A549 (cell line): ENCODE measurements around the gene OSBPL2. TPM values are rescaled to one million over a fixed set of nuclear protein-coding genes. Genes with fewer than 3 reads are reported as not detected.

Source experiments
- ATAC-seq, 2 experiments: fragments of 200-7000 bp in 1 of 2; fragments of >200 bp in 1 of 2; cut with Nextera tagmentation in 1 of 2; cut with Tn5 transposase in 1 of 2; 3 replicates each; pipeline versions ENCODE4 v1.8.0 to v1.9.1; 2018 to 2020; ENCODE audit warnings: mild to moderate bottlenecking in 1 of 2, moderate library complexity in 1 of 2
- CTCF ChIA-PET: fragments of 300-600 bp; sonication (Branson Sonifier 250); formaldehyde crosslinking; extraction: SDS; loops from one replicate; lab custom pipeline; 2021; ENCODE audit warnings: antibody characterized with exemption, inconsistent platforms; lab: Yijun Ruan, JAX
- POLR2A ChIA-PET: fragments of 350-600 bp; formaldehyde crosslinking; extraction: SDS; loops from one replicate; lab custom pipeline; 2021; ENCODE audit warnings: antibody characterized with exemption, inconsistent platforms; lab: Yijun Ruan, JAX
- DNase-seq, 2 experiments: peaks; one replicate each; pipeline versions ENCODE4 v3.0.0 to v3.0.0-alpha.2; 2011 to 2016; ENCODE audit warnings: low read depth in 1 of 2, low spot score in 1 of 2
- FAIRE-seq: peaks from 2 replicates; lab custom pipeline; 2011; peaks lifted over from hg19 to GRCh38; lab: Jason Lieb, UNC
- H3K27ac ChIP-seq, 2 experiments: fragments of >200 bp; sonication (Bioruptor Twin); formaldehyde crosslinking; 3 replicates each; pipeline ENCODE4 v1.5.1; 2016 to 2017
- H3K4me1 ChIP-seq: fragments of >200 bp; sonication (Bioruptor Twin); formaldehyde crosslinking; 3 replicates; pipeline ENCODE4 v1.6.1; 2016
- H3K4me2 ChIP-seq: fragments of >200 bp; sonication (Bioruptor Twin); formaldehyde crosslinking; 3 replicates; pipeline ENCODE4 v1.6.1; 2016
- H3K4me3 ChIP-seq: fragments of >200 bp; sonication (Bioruptor Twin); formaldehyde crosslinking; 3 replicates; pipeline ENCODE4 v1.5.1; 2016
- H3K9me3 ChIP-seq: fragments of >200 bp; sonication (Bioruptor Twin); formaldehyde crosslinking; 3 replicates; pipeline ENCODE4 v1.6.1; 2016
- BHLHE40 ChIP-seq: IDR thresholded peaks from 2 replicates; pipeline ENCODE4 v1.6.1; 2012; ENCODE audit warnings: low read depth, low read length, inconsistent platforms
- CBX8 ChIP-seq: fragments of 200-600 bp; sonication (generic); IDR thresholded peaks from 2 replicates; pipeline ENCODE4 v1.6.1; 2016
- CHD4 ChIP-seq: fragments of 200-600 bp; sonication (generic); IDR thresholded peaks from 2 replicates; pipeline ENCODE4 v1.6.1; 2016; ENCODE audit warnings: antibody characterized with exemption, mild to moderate bottlenecking, borderline replicate concordance
- HES2 ChIP-seq: fragments of >200 bp; sonication (Bioruptor Twin); formaldehyde crosslinking; IDR thresholded peaks from 2 replicates; pipeline ENCODE4 v1.6.1; 2016
- HEYL ChIP-seq: fragments of 250-450 bp; sonication (Bioruptor Pico); IDR thresholded peaks from 2 replicates; pipeline ENCODE4 v1.8.0; 2021; ENCODE audit warnings: mild to moderate bottlenecking, moderate library complexity
- HOXB13 ChIP-seq: fragments of 250-450 bp; sonication (Bioruptor Pico); IDR thresholded peaks from 2 replicates; pipeline ENCODE4 v1.5.0; 2020; ENCODE audit warnings: low read depth, mild to moderate bottlenecking, moderate library complexity
- HOXB5 ChIP-seq: fragments of 250-450 bp; sonication (Bioruptor Pico); IDR thresholded peaks from 2 replicates; pipeline ENCODE4 v1.5.0; 2020; ENCODE audit warnings: mild to moderate bottlenecking, moderate library complexity
- JUNB ChIP-seq: fragments of >200 bp; sonication (Bioruptor Twin); formaldehyde crosslinking; IDR thresholded peaks from 2 replicates; pipeline ENCODE4 v1.6.1; 2016
- KDM1A ChIP-seq: fragments of 200-600 bp; sonication (generic); IDR thresholded peaks from 2 replicates; pipeline ENCODE4 v1.6.1; 2016; ENCODE audit warnings: low read depth, mild to moderate bottlenecking
- KDM5A ChIP-seq: fragments of 200-600 bp; sonication (generic); IDR thresholded peaks from 2 replicates; pipeline ENCODE4 v1.6.1; 2016; ENCODE audit warnings: antibody characterized with exemption, mild to moderate bottlenecking
- MAFK ChIP-seq: fragments of 450-650 bp; IDR thresholded peaks from 2 replicates; pipeline ENCODE4 v1.6.1; 2014; ENCODE audit not compliant: partially characterized antibody
- MAX ChIP-seq: IDR thresholded peaks from 2 replicates; pipeline ENCODE4 v1.6.1; 2012
- MYC ChIP-seq: IDR thresholded peaks from 2 replicates; pipeline ENCODE4 v1.6.1; 2012; ENCODE audit warnings: mild to moderate bottlenecking, inconsistent platforms, low read length, improper control_type of control experiment, borderline replicate concordance
- NFE2L2 ChIP-seq: fragments of 150-350 bp; conservative IDR thresholded peaks from 2 replicates; pipeline ENCODE4 v1.6.1; 2014; ENCODE audit warnings: low read length
- NPAS2 ChIP-seq: fragments of 250-450 bp; sonication (Bioruptor Pico); IDR thresholded peaks from 2 replicates; pipeline ENCODE4 v1.8.0; 2022; ENCODE audit warnings: mild to moderate bottlenecking, moderate library complexity, borderline replicate concordance
- NR3C1 ChIP-seq: fragments of >200 bp; sonication (Bioruptor Twin); formaldehyde crosslinking; IDR thresholded peaks from 3 replicates; pipeline ENCODE4 v1.6.1; 2017
- POLR2A ChIP-seq: IDR thresholded peaks from 2 replicates; pipeline ENCODE4 v1.6.1; 2012; ENCODE audit warnings: mild to moderate bottlenecking, low read length
- RARB ChIP-seq: fragments of 250-450 bp; sonication (Bioruptor Pico); IDR thresholded peaks from 2 replicates; pipeline ENCODE4 v1.8.0; 2021; ENCODE audit warnings: mild to moderate bottlenecking, moderate library complexity
- RCOR1 ChIP-seq: fragments of 150-350 bp; IDR thresholded peaks from 2 replicates; pipeline ENCODE4 v1.6.1; 2014; ENCODE audit warnings: antibody characterized with exemption, low read length, low read depth
- RNF2 ChIP-seq: fragments of 200-600 bp; sonication (generic); IDR thresholded peaks from 2 replicates; pipeline ENCODE4 v1.6.1; 2016; ENCODE audit warnings: low read depth, mild to moderate bottlenecking, antibody characterized with exemption, moderate library complexity, borderline replicate concordance
- ZNF302 ChIP-seq: fragments of 250-450 bp; sonication (Bioruptor Pico); IDR thresholded peaks from 2 replicates; pipeline ENCODE4 v1.9.0; 2021; ENCODE audit warnings: inconsistent platforms, mild to moderate bottlenecking, moderate library complexity
- WGBS: methylation state at CpG from one replicate; pipeline ENCODE4 v1.1.6; 2017; ENCODE audit errors: missing lambda C conversion rate; 5-methylcytosine and 5-hydroxymethylcytosine counted together
- polyA plus RNA-seq, 4 experiments: library from polyadenylated mRNA; depleted of rRNA in 3 of 4; stranded (reverse); fragments of >200 nt; fragmentation: RNase III in 1 of 4; extraction: RNeasy Plus Mini Kit Qiagen cat#74134 plus additional on column Dnase treatment in 1 of 4; gene quantifications; 2 replicates in 3 of 4; 3 replicates in 1 of 4; pipeline ENCODE4 v1.2.3, GENCODE V29; 2011 to 2017
- TF ChIP-seq, protein P1 (sequence below): fragments of 150-350 bp; IDR thresholded peaks from 2 replicates; pipeline ENCODE4 v1.6.1; 2014; ENCODE audit warnings: low read depth, mild to moderate bottlenecking, low read length

Gene OSBPL2
- polyA plus RNA-seq, 2 of the 4 experiments (the other 2 are of a cell fraction): 14.6 to 14.8 TPM

DNA sequence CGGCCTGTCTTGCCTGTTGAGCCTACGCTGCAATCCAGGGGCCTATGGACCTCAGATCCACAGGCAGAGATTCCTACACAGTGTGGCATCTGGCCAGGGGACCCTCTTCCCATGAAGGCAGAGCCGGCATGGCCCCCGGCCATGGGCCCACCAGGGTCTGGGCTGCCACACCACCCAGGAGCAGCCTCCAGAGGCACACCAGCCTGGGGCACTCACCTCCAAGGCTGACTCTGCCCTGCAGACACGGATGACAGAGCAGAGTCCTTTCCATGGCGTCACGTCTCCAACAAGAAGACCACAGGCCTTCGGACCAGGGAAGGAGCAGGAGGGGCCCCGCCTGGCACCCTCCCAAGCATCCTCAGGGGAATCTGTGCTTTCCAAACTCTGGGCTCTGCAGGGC is 14.8 kb upstream of the OSBPL2 start:
- Histone ChIP-seq H3K4me2 (no peak overlapping the region), H3K27ac (no peak overlapping the region), H3K9me3 (no peaks in the 10 kb centered on the region), H3K4me3 (no peak overlapping the region), H3K4me1 (peaks cover 17% of the 10 kb centered on the region; the same call in 2 of the 3 replicates)
- ChIA-PET CTCF (interaction anchor here (1.2 to 1.9 kb wide), 2 partner anchors 8 to 12 kb away, joined by 3 to 4 read pairs; no protein-coding TSS in a partner anchor), POLR2A (no interaction called here)
- no peak for FAIRE-seq
- DNase-seq: no peak
- ATAC-seq: no peak
- 38% methylated on average over 2 of the region's 9 CpGs for WGBS
- TF ChIP-seq POLR2A: no peak
- TF ChIP-seq JUNB: no peak
- no peak for TF ChIP-seq CHD4
- no peak for TF ChIP-seq RARB (CRISPR knock-in tag)
- no peak for TF ChIP-seq HES2
- TF ChIP-seq RCOR1: no peak
- no peak for TF ChIP-seq HOXB5 (CRISPR knock-in tag)

GRCh38 chr20:62224113-62224855 is 14.0 kb upstream of the OSBPL2 start:
- no peak overlapping the region for H3K4me3 ChIP-seq
- WGBS: 15% methylated on average over 20 of the region's 21 CpGs
- FAIRE-seq (no peak), DNase-seq (no peak), ATAC-seq (no peak)
- POLR2A ChIA-PET: no interaction called here
- H3K27ac ChIP-seq: no peak overlapping the region
- no peak overlapping the region for H3K4me2 ChIP-seq
- H3K4me1 ChIP-seq: peaks cover 13% of the 10 kb centered on the region; the same call in 2 of the 3 replicates
- TF ChIP-seq BHLHE40: no peak
- no peak for TF ChIP-seq RCOR1
- TF ChIP-seq KDM5A: no peak
- no peak for TF ChIP-seq NFE2L2
- H3K9me3 ChIP-seq: no peaks in the 10 kb centered on the region
- CTCF ChIA-PET: interaction anchor here (0.8 to 1.6 kb wide), 4 partner anchors 10 to 186 kb away, joined by 3 to 5 read pairs (median 3); no protein-coding TSS in a partner anchor

DNA sequence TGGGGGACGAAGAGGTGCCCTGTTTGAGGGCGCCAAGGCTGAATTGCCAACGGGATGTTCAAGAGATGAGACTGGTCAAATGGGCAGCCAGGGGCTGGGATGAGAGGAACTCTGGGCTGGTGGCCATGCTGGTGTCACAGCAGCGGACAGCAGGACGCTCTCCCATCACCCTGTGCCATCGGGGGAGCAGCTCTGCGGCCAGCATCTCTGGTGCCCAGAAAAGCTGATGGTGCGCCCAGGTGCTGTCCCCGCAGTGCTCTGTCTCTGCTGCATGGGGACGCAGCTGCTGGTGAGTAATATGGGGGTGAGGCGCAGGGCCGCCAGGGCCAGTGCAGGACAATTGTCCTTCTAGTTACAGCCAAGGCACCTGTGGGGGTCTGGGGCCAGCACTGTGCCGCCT is 13.3 kb upstream of the OSBPL2 start:
- DNase-seq (no peak), FAIRE-seq (no peak), ATAC-seq (no peak)
- Histone ChIP-seq H3K9me3 (no peaks in the 10 kb centered on the region), H3K27ac (no peak overlapping the region), H3K4me3 (no peak overlapping the region), H3K4me2 (no peak overlapping the region), H3K4me1 (peaks cover 7% of the 10 kb centered on the region; the same call in 1 of the 3 replicates)
- 41% methylated on average over 13 of the region's 13 CpGs for WGBS
- TF ChIP-seq, protein P1, sequence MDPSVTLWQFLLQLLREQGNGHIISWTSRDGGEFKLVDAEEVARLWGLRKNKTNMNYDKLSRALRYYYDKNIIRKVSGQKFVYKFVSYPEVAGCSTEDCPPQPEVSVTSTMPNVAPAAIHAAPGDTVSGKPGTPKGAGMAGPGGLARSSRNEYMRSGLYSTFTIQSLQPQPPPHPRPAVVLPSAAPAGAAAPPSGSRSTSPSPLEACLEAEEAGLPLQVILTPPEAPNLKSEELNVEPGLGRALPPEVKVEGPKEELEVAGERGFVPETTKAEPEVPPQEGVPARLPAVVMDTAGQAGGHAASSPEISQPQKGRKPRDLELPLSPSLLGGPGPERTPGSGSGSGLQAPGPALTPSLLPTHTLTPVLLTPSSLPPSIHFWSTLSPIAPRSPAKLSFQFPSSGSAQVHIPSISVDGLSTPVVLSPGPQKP: no peak
- no peak for TF ChIP-seq CBX8
- TF ChIP-seq MAX: no peak
- TF ChIP-seq HOXB13 (CRISPR knock-in tag): no peak
- no peak for TF ChIP-seq MAFK
- TF ChIP-seq ZNF302 (CRISPR knock-in tag): no peak
- no peak for TF ChIP-seq MYC
- no peak for TF ChIP-seq NPAS2 (CRISPR knock-in tag)
- TF ChIP-seq KDM1A: no peak
- TF ChIP-seq NR3C1: no peak
- TF ChIP-seq RNF2: no peak
- TF ChIP-seq RCOR1: no peak
- TF ChIP-seq HEYL (CRISPR knock-in tag): no peak
- ChIA-PET CTCF (interaction anchor here (0.6 to 1.6 kb wide), 4 partner anchors 9 to 214 kb away, joined by 3 to 5 read pairs (median 3); no protein-coding TSS in a partner anchor), POLR2A (interaction anchor here (0.6 kb wide), 1 partner anchor 155 kb away, joined by 6 read pairs; no protein-coding TSS in a partner anchor)
